ENCODE measurements around the gene LONP1.

- TF ChIP-seq CTCF (IDR thresholded peaks at IDR 0.05) (no peak), POLR2A (IDR thresholded peaks at IDR 0.05) (no peak)
These were observed 2.6 kb downstream of the LONP1 start for GRCh38 chr19:5717215-5717935.
